HepG2 (cell line): ENCODE measurements around the gene LITAFD. TPM values are rescaled to one million over a fixed set of nuclear protein-coding genes. Genes with fewer than 3 reads are reported as not detected.

Experiments
- BORCS8-MEF2B ChIP-seq: sonication (generic); formaldehyde crosslinking; IDR thresholded peaks from 2 replicates; pipeline ENCODE4 v1.8.0; 2022; ENCODE audit warnings: mild to moderate bottlenecking, missing genetic modification reagents
- FOXA1 ChIP-seq, 2 experiments: fragments of 450-650 bp in 1 of 2; sonication (generic) in 1 of 2; formaldehyde crosslinking in 1 of 2; IDR thresholded peaks; 2 replicates each; pipeline versions ENCODE4 v1.4.0 to v1.6.1; 2016 to 2020; ENCODE audit warnings: missing genetic modification reagents in 1 of 2
- FOXK1 ChIP-seq: sonication (generic); formaldehyde crosslinking; IDR thresholded peaks from 2 replicates; pipeline ENCODE4 v1.4.0; 2020; ENCODE audit warnings: low read depth, missing genetic modification reagents, borderline replicate concordance
- FOXP1 ChIP-seq, 2 experiments: fragments of 450-650 bp in 1 of 2; IDR thresholded peaks; 2 replicates each; pipeline ENCODE4 v1.6.1; 2017 to 2018; ENCODE audit warnings: antibody characterized with exemption in 1 of 2
- GATAD2A ChIP-seq: IDR thresholded peaks from 2 replicates; pipeline ENCODE4 v1.6.1; 2016
- GZF1 ChIP-seq: sonication (generic); formaldehyde crosslinking; IDR thresholded peaks from 2 replicates; pipeline ENCODE4 v1.5.1; 2020; ENCODE audit warnings: mild to moderate bottlenecking, missing genetic modification reagents
- HOXA7 ChIP-seq: sonication (generic); formaldehyde crosslinking; IDR thresholded peaks from 2 replicates; pipeline ENCODE4 v1.8.1; 2022; ENCODE audit warnings: mild to moderate bottlenecking, missing genetic modification reagents, moderate library complexity
- PITX1 ChIP-seq: sonication (generic); formaldehyde crosslinking; IDR thresholded peaks from 2 replicates; pipeline ENCODE4 v1.5.1; 2020; ENCODE audit warnings: mild to moderate bottlenecking, missing genetic modification reagents
- SRY ChIP-seq: sonication (generic); formaldehyde crosslinking; IDR thresholded peaks from 2 replicates; pipeline ENCODE4 v1.8.0; 2022; ENCODE audit warnings: mild to moderate bottlenecking, missing genetic modification reagents
- TEAD3 ChIP-seq: optimal IDR thresholded peaks from 2 replicates; pipeline ENCODE3; 2016; ENCODE audit warnings: borderline replicate concordance
- YEATS2 ChIP-seq: sonication (generic); formaldehyde crosslinking; IDR thresholded peaks from 2 replicates; pipeline ENCODE4 v1.4.0; 2020; ENCODE audit warnings: missing genetic modification reagents, borderline replicate concordance
- ZBTB38 ChIP-seq: sonication (generic); formaldehyde crosslinking; IDR thresholded peaks from 2 replicates; pipeline ENCODE4 v1.5.1; 2020; ENCODE audit warnings: mild to moderate bottlenecking, missing genetic modification reagents
- ZNF333 ChIP-seq: sonication (generic); formaldehyde crosslinking; IDR thresholded peaks from 2 replicates; pipeline ENCODE4 v1.4.0; 2020; ENCODE audit warnings: mild to moderate bottlenecking, missing genetic modification reagents, borderline replicate concordance
- ZNF562 ChIP-seq: sonication (generic); formaldehyde crosslinking; IDR thresholded peaks from 2 replicates; pipeline ENCODE4 v1.8.0; 2022; ENCODE audit warnings: missing genetic modification reagents, borderline replicate concordance
- ZNF605 ChIP-seq: sonication (generic); formaldehyde crosslinking; IDR thresholded peaks from 2 replicates; pipeline ENCODE4 v1.8.0; 2022; ENCODE audit warnings: mild to moderate bottlenecking, missing genetic modification reagents
- polyA plus RNA-seq, 8 experiments: library from polyadenylated mRNA; depleted of rRNA in 3 of 8; stranded (reverse) in 7 of 8; unstranded in 1 of 8; fragments of >200 nt; fragmentation: Illumina TruSeq in 4 of 8; extraction: Trizol in 4 of 8; gene quantifications; 2 replicates each; pipeline versions ENCODE4 v1.2.1 to v1.2.3, GENCODE V29; 2011 to 2016; ENCODE audit warnings: low read depth in 4 of 8, missing spikeins in 1 of 8, mixed read lengths in 1 of 8; ENCODE audit not compliant: insufficient read depth in 1 of 8
- total RNA-seq, 5 experiments: library from RNA; depleted of rRNA; stranded (reverse); fragments of >200 nt; fragmentation: Illumina TruSeq; extraction: Trizol; gene quantifications; 2 replicates each; pipeline ENCODE4 v1.2.3, GENCODE V29; 2016; ENCODE audit warnings: low read depth in 1 of 5
- TF ChIP-seq, protein P1 (sequence below): sonication (generic); formaldehyde crosslinking; IDR thresholded peaks from 2 replicates; pipeline ENCODE4 v1.4.0; 2020; ENCODE audit warnings: missing genetic modification reagents, borderline replicate concordance
- TF ChIP-seq, protein P2 (sequence below): IDR thresholded peaks from 2 replicates; pipeline ENCODE4 v1.6.1; 2018; ENCODE audit warnings: missing genetic modification reagents, mild to moderate bottlenecking, missing compliant biosample characterization
- TF ChIP-seq, protein P3 (sequence below): IDR thresholded peaks from 2 replicates; pipeline ENCODE4 v1.6.1; 2016; ENCODE audit warnings: low read depth, borderline replicate concordance
- TF ChIP-seq, protein P4 (sequence below): sonication (generic); formaldehyde crosslinking; IDR thresholded peaks from 2 replicates; pipeline ENCODE4 v1.5.1; 2020; ENCODE audit warnings: mild to moderate bottlenecking, missing genetic modification reagents

The LITAFD gene
- total and polyA plus RNA-seq, 2 of the 13 experiments (the other 11 are each of a cell fraction or from before 2014, with no cell fraction given): not detected

DNA sequence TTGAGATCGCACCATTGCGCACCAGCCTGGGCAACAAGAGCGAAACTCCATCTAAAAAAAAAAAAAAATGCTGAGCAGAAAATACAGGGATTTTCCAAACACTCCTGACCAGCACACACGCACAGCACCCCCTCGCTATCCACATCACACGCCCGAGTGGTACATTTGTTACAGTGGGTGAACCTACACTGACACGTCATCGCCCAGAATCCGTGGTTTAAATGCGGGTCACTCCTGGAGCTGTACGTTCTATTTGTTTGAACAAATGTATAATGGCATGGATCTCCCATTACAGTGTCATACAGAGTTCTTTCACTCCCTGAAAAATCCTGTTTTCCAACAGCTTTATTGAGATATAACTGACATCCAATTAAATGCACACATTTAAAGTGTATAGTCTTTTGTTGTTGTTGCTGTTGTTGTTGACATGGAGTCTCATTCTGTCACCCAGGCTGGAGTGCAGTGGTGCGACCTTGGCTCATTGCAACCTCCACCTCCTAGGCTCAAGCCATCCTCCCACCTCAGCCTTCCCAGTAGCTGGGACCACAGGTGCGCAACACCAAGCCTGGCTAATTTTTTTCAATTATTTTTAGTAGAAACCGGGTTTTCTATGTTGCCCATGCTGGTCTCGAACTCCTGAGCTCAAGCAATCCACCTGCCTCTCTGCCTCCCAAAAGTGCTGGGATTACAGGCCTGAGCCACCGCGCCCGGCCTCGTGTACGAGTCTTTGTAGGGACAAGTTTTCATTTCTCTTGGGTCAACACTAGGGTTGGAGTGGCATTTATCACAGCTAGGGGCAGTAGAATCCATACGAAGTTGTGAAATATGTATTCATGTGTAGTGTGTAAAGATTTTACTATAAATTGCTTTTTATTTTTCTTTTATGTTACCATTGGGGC is 8.9 kb upstream of the LITAFD start (continued):
- TF ChIP-seq ZBTB38 (CRISPR knock-in tag) (0 out of 2 replicates have a peak, but pooled peaks have one; percentile 11), ZNF605 (0 out of 2 replicates have a peak, but pooled peaks have one; percentile 30), FOXP1 (IDR thresholded peaks at IDR 0.05) (no peak), FOXP1 (CRISPR knock-in tag; IDR thresholded peaks at IDR 0.05) (peak; percentile 6; the same call in 1 of the 2 replicates), ZNF333 (CRISPR knock-in tag) (no peak), ZNF562 (CRISPR knock-in tag) (no peak), TEAD3 (CRISPR knock-in tag) (peak; percentile 41), FOXK1 (peak; percentile 63; the same call in 1 of the 2 replicates), PITX1 (CRISPR knock-in tag) (no peak), SRY (CRISPR knock-in tag) (no peak), YEATS2 (0 out of 2 replicates have a peak, but pooled peaks have one; percentile 10), GATAD2A (CRISPR knock-in tag) (0 out of 2 replicates have a peak, but pooled peaks have one; percentile 35), HOXA7 (CRISPR knock-in tag) (no peak), FOXA1 (IDR thresholded peaks at IDR 0.05) (no peak), FOXA1 (CRISPR knock-in tag; IDR thresholded peaks at IDR 0.05) (peak; percentile 80), BORCS8-MEF2B (no peak), GZF1 (no peak)
- TF ChIP-seq, protein P1, sequence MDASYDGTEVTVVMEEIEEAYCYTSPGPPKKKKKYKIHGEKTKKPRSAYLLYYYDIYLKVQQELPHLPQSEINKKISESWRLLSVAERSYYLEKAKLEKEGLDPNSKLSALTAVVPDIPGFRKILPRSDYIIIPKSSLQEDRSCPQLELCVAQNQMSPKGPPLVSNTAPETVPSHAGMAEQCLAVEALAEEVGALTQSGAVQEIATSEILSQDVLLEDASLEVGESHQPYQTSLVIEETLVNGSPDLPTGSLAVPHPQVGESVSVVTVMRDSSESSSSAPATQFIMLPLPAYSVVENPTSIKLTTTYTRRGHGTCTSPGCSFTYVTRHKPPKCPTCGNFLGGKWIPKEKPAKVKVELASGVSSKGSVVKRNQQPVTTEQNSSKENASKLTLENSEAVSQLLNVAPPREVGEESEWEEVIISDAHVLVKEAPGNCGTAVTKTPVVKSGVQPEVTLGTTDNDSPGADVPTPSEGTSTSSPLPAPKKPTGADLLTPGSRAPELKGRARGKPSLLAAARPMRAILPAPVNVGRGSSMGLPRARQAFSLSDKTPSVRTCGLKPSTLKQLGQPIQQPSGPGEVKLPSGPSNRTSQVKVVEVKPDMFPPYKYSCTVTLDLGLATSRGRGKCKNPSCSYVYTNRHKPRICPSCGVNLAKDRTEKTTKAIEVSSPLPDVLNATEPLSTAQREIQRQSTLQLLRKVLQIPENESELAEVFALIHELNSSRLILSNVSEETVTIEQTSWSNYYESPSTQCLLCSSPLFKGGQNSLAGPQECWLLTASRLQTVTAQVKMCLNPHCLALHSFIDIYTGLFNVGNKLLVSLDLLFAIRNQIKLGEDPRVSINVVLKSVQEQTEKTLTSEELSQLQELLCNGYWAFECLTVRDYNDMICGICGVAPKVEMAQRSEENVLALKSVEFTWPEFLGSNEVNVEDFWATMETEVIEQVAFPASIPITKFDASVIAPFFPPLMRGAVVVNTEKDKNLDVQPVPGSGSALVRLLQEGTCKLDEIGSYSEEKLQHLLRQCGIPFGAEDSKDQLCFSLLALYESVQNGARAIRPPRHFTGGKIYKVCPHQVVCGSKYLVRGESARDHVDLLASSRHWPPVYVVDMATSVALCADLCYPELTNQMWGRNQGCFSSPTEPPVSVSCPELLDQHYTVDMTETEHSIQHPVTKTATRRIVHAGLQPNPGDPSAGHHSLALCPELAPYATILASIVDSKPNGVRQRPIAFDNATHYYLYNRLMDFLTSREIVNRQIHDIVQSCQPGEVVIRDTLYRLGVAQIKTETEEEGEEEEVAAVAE (CRISPR knock-in tag): no peak
- TF ChIP-seq, protein P2, sequence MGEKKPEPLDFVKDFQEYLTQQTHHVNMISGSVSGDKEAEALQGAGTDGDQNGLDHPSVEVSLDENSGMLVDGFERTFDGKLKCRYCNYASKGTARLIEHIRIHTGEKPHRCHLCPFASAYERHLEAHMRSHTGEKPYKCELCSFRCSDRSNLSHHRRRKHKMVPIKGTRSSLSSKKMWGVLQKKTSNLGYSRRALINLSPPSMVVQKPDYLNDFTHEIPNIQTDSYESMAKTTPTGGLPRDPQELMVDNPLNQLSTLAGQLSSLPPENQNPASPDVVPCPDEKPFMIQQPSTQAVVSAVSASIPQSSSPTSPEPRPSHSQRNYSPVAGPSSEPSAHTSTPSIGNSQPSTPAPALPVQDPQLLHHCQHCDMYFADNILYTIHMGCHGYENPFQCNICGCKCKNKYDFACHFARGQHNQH (CRISPR knock-in tag): peak; percentile 31; the same call in 1 of the 2 replicates
- TF ChIP-seq, protein P3, sequence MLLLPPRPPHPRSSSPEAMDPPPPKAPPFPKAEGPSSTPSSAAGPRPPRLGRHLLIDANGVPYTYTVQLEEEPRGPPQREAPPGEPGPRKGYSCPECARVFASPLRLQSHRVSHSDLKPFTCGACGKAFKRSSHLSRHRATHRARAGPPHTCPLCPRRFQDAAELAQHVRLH: no peak
- TF ChIP-seq, protein P4, sequence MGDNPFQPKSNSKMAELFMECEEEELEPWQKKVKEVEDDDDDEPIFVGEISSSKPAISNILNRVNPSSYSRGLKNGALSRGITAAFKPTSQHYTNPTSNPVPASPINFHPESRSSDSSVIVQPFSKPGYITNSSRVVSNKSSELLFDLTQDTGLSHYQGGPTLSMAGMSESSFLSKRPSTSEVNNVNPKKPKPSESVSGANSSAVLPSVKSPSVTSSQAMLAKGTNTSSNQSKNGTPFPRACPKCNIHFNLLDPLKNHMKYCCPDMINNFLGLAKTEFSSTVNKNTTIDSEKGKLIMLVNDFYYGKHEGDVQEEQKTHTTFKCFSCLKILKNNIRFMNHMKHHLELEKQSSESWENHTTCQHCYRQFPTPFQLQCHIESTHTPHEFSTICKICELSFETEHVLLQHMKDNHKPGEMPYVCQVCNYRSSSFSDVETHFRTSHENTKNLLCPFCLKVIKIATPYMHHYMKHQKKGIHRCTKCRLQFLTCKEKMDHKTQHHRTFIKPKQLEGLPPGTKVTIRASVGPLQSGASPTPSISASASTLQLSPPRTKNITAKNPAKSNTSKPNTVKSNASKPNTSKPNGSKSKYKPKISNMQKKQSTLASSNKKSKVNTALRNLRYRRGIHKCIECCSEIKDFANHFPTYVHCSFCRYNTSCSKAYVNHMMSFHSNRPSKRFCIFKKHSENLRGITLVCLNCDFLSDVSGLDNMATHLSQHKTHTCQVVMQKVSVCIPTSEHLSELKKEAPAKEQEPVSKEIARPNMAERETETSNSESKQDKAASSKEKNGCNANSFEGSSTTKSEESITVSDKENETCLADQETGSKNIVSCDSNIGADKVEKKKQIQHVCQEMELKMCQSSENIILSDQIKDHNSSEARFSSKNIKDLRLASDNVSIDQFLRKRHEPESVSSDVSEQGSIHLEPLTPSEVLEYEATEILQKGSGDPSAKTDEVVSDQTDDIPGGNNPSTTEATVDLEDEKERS (CRISPR knock-in tag): no peak
